GM18498 (cell line): ENCODE data around the gene FZD4.
"Not testable (repeated sequence)": the region's sequence is repeated elsewhere in the genome, so short reads cannot be mapped to it uniquely, and the experiment has no call there.

ENCODE experiments used
- ATAC-seq: cut with Tn5 transposase; IDR thresholded peaks from one replicate; pipeline ENCODE4 v1.9.1; 2021; ENCODE audit warnings: mild to moderate bottlenecking, moderate library complexity; ENCODE audit not compliant: unreplicated experiment

Gene FZD4

DNA sequence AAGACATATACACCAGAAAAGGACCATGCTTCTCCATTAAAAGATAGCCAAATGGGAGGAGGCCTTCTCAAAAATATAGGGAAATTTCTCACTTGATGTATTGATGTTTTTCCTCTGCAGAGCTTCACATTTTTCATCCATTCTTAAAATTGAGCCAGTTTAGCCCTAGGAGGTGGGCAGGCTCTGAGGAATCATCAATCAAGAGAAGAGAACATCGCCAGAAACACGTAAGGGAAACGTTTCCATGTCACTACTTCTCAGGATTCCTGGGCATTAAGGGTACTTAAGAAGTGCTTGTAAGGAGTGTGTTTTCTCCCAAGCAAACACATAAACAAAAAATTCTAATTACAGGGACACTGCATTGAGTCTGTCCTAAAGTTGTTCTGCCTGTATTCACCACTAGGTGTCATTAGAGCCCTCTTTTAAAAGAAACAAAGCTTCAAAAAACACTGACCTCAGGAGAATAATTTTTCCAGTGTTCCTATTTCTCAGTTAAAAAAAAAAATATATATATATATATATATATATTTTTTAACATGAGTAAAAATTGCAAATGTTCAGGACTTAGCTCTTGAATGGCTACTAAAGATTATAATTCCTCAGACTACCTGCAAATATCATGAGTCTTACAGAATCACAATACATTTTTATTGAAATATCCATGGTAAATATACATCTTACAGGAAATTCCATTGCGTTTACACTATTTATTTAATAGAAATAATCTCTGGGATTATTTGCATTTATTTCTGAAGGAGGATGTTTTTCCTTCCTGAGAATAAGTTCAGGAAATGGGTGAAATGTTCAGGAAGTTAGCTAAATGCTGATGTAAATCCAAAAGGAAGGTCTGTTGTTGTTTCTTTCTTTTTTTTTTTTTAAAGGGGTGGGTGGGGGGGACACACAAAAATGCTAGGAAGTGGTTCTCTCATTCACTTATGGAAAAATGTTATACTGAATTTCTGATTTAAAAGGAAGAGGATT is 16.0 kb downstream of the FZD4 start:
- ATAC-seq = peak; percentile 80

DNA sequence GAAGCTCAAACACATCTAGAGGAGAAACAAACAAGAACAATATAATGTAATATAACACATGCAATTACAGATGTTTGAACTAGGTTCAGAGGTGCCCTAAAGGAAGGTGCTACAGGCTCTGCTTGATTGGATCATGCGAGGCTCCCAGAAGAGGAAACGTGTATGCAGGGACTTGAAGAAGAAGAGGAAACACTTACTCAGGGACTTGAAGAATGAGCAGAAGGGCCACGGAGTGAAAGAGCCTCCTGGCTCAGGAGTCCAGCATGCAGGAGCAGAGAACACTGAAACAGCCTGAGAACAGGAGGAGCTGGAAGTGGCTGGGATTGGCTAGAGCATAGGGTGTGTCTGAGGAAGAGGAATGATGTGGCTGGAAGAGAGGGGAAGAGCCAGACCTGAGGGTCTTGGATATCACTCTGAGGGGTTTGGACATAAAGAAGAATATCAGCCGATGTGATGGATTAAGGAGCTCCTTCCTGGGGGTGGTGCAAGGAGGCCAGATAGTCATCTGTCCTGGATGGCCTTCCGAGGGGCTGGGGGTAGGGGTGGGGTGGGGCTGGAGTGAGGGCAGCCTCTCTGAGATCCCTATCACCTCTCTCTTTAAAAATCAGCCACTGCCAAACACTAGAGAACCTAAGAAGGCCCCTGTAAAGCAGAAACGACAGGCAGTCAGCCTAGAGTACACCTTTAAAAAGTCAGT is 16.8 kb downstream of the FZD4 start:
- ATAC-seq = no peak

DNA sequence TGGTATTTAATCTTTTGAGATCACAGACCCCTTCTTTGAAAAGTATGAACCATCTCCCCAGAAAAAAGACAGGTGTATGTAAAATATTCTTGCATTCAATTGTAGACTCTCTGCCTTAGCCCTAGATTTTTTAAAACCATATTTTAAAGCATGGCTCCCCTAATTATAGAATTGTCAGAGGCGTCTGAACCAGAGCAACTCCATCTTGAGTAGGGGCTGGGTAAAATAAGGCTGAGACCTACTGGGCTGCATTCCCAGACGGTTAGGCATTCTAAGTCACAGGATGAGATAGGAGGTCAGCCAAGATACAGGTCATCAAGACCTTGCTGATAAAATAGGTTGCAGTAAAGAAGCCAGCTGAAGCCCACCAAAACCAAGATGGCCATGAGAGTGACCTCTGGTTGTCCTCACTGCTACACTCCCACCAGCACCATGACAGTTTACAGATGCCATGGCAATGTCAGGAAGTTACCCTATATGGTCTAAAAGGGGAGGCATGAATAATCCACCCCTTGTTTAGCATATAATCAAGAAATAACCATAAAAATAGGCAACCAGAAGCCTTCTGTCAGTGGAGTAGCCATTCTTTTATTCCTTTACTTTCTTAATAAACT is 17.9 kb downstream of the FZD4 start:
- not testable (repeated sequence) for ATAC-seq

DNA sequence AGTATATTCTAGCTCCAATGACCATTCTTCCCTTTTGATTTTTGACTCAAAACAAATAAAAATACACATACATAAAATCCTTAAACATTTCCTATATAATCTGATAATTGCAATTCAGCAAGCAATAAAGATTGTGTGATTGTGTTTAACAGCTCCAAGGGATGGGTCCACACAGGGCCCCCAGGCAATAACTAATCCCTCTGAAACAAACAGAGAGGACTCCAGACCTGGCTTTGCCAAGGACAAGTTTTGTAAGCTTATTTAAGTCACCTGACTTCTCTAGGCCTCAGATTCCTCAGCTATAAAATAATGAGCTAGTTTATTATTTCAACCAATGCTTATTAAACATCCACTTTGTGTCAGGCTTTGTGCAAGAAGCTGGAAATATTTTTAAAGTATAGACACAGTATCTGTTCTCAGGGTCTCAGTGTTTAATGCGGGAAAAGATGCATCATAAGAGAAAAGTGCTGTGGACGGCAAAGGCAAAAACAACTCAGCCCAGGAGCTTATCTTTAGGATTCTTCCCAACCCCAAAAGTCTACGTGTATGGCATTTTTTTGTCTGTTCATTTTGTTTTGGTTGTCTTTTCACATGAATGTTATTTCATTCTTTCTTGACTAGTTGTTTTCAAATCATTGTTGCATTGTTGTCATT is 20.1 kb downstream of the FZD4 start:
- ATAC-seq = no peak

DNA sequence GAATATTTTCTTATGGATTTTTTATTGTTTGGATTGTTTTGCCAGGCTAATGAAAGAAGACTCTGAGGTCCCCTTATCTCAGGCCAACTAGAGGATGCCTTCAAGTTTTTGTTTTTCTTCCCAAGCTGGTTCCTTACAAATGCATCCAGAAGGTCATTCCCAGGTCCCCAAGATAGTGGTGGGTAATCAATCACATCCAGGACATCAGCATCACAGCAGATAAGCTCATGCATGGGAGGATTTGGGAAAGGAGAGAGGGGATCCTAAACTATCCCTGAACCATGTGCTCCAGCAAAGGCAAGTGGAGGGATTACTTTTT is 20.7 kb downstream of the FZD4 start:
- no peak for ATAC-seq

DNA sequence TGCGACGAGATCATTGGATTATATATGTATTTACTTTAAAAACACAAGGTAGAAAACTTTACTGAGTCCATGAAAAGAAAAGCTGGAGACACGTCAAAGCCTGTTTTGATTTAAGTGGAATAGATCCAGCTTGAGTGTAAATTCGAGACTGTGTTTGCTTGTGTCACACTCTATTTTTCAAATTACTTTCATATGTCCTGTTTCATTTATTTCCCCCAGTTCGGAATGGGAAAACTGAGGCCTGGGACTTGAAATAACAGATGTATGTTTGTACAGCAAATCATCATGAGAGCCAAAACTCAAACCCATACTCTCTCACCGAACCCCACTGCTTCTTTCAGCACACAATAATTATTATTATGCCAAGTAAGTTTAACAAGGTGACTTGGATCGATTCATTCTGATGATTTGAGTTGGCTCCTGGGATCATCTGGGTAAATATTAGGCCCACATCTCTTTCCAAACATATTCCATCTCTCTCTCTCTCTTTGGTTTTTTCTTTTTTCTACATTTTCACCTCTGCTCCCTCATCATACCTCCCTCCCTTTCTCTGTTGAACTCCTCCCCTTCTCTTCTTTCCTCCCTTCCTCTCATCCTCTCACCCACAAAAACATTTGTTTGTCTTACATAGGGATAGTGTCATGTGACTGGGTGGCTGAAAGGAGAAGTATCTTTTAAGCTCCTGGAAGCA is 21.2 kb downstream of the FZD4 start:
- no peak for ATAC-seq

DNA sequence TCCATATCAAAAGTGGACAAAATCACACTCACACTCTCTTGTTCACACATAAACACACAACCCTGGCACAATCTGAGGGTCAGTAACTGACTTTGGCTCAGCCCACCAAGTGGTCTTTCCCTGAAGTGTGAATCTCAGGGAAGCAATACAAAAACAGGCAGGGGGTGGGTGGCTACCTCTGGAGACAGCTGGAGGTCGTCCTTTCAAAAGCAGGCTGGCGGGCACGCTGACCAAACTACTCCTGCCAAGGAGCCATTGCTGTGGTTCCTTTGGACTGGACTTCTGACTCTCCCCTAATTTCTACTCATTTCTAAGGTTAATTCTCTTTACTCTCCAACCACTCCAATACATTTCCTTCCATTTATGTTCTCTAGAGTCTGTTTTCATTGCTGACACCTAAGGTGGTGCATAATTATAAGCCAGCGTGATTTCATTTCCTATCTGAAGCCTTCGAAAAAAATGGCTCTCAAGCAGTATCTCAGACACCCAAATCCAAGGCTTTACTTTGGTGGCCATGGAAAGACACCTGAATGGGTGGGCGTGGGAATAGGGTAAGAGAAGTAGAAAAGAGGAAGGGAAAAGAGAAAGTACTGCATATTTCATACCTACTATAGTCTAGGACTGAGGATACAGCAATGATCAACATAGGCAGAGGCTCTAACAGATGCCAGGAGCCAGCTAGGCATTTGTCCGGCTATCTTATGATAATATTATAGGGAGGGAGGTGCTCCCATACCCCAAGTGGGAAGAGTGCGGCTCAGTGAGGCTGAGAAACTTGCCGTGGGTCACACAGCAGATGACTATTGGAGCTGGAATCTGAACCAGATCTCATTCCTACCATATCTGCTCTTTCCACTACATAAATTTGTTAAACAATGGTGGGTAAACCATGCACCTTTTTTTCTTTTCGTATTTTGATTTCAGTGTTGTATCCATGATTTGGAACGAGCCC is 22.0 kb downstream of the FZD4 start:
- no peak for ATAC-seq

DNA sequence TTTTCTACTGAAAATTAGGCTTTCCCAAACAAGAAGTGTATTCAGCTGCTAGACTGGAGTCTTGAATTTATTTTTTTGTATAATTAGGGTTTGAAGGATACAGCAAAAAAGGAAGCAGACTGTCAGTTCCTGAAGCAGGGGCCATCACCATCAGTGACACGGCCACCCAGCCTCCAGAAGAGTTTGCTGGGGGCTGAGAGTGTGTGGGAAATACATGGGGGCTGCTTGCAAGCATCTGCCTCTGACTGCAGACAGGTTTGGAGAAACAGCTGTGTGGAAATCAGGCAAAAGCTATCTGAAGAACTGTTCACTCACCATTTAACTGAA is 23.0 kb downstream of the FZD4 start:
- no peak for ATAC-seq

DNA sequence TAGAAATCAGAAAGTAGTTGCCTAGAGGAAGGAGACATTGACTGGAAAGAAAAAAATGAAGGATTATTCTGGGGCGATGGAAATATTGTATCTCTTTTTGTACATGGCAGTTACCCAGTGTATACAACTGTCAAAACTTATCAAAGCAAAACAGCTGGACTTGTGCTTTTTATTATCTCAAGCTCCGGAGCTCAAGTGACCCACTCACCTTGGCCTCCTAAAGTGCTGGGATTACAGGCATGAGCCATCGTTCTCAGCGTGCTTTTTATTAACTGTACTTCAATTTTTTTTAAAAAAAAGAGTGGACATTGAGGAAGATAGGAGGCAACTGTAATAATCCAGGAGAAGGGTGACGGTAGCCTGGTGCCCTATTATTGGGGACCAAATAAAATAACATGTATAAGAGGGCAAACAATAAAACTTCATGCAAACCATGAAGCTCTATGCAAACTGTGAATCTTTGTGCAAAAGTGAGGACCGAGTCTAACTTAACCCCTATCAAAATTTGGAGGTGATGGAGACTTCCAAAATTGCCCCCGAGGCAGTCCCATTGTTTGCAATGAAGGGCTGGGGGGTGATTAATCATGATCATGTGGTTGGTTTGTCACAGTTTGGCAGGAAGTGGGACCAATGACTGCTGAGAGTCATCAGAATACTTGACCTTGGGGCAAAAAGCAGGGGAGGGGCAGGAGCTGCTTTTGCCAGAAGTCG is 23.5 kb downstream of the FZD4 start:
- no peak for ATAC-seq

DNA sequence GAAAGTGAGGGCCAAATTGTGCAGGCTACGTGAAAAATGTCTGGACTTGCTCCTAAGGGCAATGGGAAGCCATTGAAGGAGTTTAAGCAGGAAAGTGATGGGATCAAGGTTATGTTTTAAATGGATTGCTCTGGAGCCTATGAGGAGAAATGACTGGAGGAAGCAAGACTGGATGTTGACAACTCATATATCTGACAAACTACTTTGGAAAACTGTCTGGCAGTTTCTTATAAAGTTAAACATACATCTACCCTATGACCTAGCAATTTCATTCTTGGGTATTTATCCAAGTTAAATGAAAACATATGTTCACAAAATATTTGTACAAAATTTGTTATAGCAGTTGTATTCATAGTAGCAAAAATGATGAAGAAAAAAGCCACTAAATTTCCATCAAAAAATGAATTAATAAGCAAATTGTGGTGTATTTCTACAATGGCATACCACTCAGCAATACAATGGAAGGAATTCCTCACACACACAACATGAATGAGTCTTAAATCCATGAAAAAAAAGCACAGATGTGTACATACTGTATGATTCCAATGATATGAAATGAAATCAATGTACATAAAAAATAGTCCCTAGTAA is 24.1 kb downstream of the FZD4 start:
- ATAC-seq = no peak

DNA sequence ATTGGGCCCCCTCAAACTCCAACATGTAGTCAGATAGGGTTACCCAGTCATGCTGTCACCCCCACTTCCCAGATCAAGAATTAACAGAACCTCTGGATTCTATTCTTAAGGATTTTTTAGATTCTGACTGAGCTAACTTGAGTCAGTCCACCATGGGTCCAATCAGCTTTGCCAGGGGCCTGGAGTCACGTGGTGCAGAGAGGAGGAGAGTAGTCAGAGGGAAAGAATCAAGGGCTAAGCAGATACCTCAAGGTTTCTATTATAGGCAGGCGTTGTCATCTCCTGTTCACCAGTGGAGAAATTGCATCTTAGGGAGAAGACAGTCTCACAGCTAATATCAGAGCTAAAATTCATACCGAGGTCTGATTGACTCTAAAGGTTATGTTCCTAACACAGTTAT is 28.2 kb downstream of the FZD4 start:
- no peak for ATAC-seq

DNA sequence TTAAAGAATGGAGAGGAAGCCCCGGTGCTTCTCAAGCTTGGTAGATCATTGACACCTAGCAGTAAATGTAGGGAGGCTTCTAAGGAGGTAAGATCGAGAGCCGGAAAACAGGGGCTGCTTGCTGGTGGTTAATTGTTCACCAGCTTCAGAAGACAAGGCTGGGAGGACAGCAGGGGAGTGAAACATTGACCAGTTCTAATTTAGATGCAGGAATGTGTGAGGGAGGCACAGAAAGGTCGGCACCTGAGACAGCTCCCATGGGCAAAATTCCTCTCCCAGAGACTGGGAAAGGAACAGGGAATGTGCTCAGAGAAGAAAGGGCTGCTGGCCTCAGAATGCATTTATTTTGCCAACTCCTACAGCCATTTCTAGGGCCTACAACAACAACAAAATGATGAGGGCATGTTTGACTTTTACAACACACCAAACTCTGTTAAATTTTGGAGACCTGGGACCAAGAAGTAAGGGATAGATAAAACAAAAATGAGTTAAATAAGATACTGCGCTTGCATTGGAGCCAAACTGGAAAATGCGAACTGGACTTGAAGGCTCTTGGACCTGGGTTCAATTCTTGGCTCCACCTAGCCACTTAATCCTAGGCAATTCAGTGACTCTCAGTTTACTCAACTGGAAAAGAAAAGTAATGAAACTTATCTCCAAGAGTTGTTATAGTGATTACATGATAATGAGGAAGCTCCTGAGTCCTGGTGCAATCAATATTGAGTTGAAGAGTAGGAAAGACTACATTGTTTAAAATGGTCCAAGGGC is 31.0 kb downstream of the FZD4 start:
- ATAC-seq = no peak

DNA sequence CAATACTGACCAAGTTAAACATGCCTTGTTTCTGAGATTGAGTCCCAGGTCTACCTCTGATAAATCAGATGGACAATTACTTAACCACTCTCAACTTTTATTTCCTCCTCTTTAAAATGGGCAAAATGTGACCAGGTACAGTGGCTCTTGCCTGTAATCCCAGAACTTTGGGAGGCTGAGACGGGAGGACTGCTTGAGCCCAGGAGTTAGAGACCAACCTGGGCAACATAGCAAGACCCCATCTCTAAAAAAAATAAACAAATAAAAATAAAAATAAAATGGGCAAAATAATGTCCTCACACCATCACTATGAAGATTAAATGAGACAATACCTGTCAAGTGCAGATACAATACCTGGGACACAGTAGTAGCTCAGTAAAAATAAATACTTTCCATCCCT is 33.0 kb downstream of the FZD4 start:
- no peak for ATAC-seq

DNA sequence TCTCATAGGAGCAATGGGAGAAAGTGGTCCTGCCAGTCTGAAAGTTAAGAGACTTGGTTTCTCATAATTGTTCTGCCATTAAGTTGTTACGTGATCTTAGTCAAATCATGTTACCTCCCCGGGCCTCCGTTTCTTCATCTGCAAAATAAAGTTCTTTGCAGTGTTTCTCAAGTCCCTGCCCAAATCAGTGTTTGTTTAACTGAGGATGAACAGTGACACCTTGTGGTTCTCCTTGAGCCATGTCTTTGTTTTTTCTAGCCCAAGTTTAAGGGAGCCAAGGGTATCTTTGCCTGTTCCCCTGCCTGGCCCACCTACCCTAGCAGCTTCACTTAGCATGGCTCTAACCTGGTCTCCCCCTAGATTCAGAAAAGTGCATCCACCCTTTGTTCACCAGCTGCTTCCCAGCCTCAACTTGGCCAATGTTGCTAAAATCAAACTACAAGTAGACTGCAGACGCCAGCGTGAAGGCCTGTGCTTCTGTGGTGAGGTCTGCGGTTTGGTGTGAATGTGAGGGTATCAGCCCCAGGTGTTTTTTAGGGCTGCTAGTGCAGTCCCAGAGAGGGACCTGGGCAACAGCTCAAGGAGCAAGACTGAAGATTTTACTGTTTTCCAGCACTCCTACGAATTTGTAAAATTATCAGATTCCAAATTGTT is 35.5 kb downstream of the FZD4 start:
- no peak for ATAC-seq

DNA sequence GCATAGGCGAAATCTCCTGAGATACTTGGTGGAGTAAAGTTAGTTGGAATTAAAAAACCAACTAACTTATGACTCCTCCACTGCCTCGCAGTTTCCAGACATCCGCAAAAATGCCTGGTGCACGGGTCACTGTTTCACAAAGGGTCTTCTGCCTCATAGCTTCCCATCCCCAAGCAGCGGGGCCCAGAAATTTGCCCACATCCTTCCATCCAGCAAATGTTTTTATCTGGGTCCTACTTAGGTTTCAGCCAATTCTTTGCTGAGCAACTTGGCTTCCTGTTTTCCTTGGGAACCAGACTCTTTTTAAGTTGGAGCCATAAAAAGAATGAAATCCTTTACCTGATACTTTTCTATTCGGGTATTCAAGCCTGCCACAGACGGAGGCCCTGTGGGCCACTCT is 36.2 kb downstream of the FZD4 start:
- ATAC-seq = no peak

DNA sequence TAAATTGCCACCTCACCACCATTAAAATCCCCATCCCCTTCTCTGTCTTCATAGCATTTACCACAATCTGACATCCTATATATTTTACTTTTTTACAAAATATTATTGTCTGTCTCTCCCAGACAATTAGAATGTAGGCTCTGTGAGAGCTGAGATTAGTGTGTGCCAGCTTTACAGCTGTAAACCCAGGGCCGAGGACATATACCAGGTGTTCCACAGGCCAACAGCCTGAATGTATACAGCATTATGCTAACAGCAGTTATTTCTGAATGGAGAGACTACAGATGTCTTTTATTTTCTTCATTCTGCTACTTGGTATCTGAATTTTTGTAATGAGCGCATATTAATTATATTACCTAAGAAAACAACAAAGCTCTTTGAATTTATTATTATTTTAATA is 36.7 kb downstream of the FZD4 start:
- no peak for ATAC-seq

DNA sequence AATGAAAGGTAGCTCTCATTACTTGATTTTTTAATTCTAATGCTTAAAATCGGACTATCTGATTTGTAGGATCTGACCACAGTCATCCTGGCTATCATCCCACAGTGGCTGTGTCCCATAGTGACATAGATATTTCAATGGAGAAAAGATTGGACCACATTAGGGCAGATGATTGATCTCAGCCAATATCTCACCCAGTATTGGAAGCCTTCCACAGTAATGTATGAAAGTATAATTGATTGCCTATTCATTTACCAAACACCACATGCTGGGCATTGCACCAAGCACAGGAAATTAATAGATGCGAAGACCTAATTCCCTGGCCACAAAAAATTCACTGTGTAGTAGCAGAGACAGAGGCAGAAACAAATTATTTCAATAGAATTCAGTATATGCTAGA is 37.6 kb downstream of the FZD4 start:
- no peak for ATAC-seq

DNA sequence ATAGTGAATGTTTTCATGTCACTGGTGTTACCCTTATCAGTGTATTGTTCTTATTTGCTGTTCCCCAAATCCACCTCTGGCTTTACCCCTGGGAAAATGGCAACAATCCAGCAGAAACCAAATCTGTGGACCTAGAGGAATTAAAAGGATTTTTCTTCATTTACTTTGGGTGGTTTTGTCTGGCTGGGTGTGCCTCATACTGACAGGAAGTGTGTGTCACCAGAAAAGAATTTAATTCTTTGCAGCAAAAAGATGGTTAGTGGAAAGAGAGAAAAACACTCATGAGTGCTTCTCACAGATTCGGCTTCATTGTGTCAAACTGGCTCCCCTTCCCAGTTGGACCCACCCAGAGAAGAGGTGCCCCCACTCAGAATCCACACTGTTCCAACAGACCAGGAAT is 38.9 kb downstream of the FZD4 start:
- no peak for ATAC-seq
